ENCODE data around the gene SIK3. TPM values are rescaled to one million over a fixed set of nuclear protein-coding genes. Genes with fewer than 3 reads are reported as not detected.

SIK3 gene
- total RNA-seq, 2 donors from 2014 or later, result 26.2 to 77.6 TPM

DNA sequence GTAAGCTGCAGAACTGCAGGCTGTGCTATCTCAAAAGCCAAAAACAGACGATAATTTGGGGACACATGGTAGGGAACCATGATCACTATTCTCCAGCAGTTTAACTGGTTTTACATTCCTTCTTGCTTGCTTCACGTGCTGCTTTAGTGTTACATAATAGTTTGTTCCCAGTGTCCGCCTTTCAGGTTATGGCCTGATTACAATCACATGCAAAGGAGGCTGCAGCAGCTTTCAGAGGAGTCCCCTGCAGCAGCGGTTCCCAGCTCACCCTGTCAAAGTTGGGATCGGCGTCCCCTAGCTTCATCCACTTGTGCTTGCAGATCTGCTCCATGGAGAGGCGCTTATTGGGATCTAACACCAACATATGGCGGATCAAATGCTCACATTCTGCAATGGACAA is 221.6 kb downstream of the SIK3 start:
- H3K36me3 ChIP-seq, result peaks cover 0 to 8% of the 10 kb centered on the region in 2 donors
- intact Hi-C loops (cut with DNase I), result loop anchor here (10.0 kb wide), 1 partner anchor 82 kb away; the partner anchor contains the start of gene APOA5
- TF ChIP-seq POLR2AphosphoS5 (IDR thresholded peaks at IDR 0.05) (no peak), POLR2A (IDR thresholded peaks at IDR 0.05) (no peak), CTCF (IDR thresholded peaks at IDR 0.05) (no peak)
- H3K27me3 ChIP-seq (replicated peaks; ENCODE audit: insufficient read depth), result no peaks in the 10 kb centered on the region
- no peaks in the 10 kb centered on the region for H3K4me1 ChIP-seq (replicated peaks)
- H3K4me3 ChIP-seq, result no peak overlapping the region
- WGBS, result 75% methylated on average over 8 of the region's 8 CpGs
- DNase-seq (ENCODE audit: low spot score), result no peak
- H3K9me3 ChIP-seq, result no peaks in the 10 kb centered on the region
- H3K27ac ChIP-seq, result no peak overlapping the region

- 90% methylated on average over 7 of the region's 7 CpGs for WGBS
- Histone ChIP-seq H3K9me3 (no peaks in the 10 kb centered on the region), H3K36me3 (peaks cover 0 to 8% of the 10 kb centered on the region in 2 donors)
Observed at GRCh38 chr11:116875194-116875593, 223.0 kb downstream of the SIK3 start.

GRCh38 chr11:116874251-116874650 is 224.0 kb downstream of the SIK3 start:
- Histone ChIP-seq H3K4me3 (no peak overlapping the region), H3K4me1 (replicated peaks) (peaks cover 7% of the 10 kb centered on the region), H3K9me3 (no peaks in the 10 kb centered on the region), H3K36me3 (peaks cover 0 to 8% of the 10 kb centered on the region in 2 donors), H3K27me3 (replicated peaks; ENCODE audit: insufficient read depth) (no peaks in the 10 kb centered on the region), H3K27ac (no peak overlapping the region)
- WGBS, result 39% methylated on average over 2 of the region's 2 CpGs
- TF ChIP-seq CTCF (IDR thresholded peaks at IDR 0.05) (no peak), POLR2AphosphoS5 (IDR thresholded peaks at IDR 0.05) (peak; percentile 14)
- intact Hi-C loops (cut with DNase I), result loop anchor here (10.0 kb wide), 1 partner anchor 79 kb away; the partner anchor contains the start of gene APOA5
- no peak for DNase-seq (ENCODE audit: low spot score)

More at GRCh38 chr11:116875194-116875593, 223.0 kb downstream of the SIK3 start:
- Histone ChIP-seq H3K4me1 (replicated peaks) (peaks cover 3% of the 10 kb centered on the region), H3K27me3 (replicated peaks; ENCODE audit: insufficient read depth) (no peaks in the 10 kb centered on the region), H3K4me3 (no peak overlapping the region), H3K27ac (no peak overlapping the region)
- intact Hi-C loops (cut with DNase I), result loop anchor here (10.0 kb wide), 1 partner anchor 80 kb away; the partner anchor contains the start of gene APOA5
- TF ChIP-seq POLR2A (IDR thresholded peaks at IDR 0.05), result no peak
- TF ChIP-seq POLR2AphosphoS5 (IDR thresholded peaks at IDR 0.05), result no peak
- TF ChIP-seq CTCF (IDR thresholded peaks at IDR 0.05), result no peak
- no peak for DNase-seq (ENCODE audit: low spot score)

- 92% methylated on average over 11 of the region's 11 CpGs for WGBS
- Histone ChIP-seq H3K9me3 (no peaks in the 10 kb centered on the region), H3K27me3 (replicated peaks; ENCODE audit: insufficient read depth) (no peaks in the 10 kb centered on the region), H3K4me3 (no peak overlapping the region), H3K4me1 (replicated peaks) (peaks cover 7% of the 10 kb centered on the region), H3K36me3 (peaks cover 0 to 8% of the 10 kb centered on the region in 2 donors), H3K27ac (no peak overlapping the region)
- intact Hi-C loops (cut with DNase I), result loop anchor here (10.0 kb wide), 1 partner anchor 79 kb away; the partner anchor contains the start of gene APOA5
- no peak for TF ChIP-seq POLR2AphosphoS5 (IDR thresholded peaks at IDR 0.05)
- TF ChIP-seq CTCF (IDR thresholded peaks at IDR 0.05), result no peak
- TF ChIP-seq POLR2A (IDR thresholded peaks at IDR 0.05), result no peak
- DNase-seq (ENCODE audit: low spot score), result no peak
Observed at GRCh38 chr11:116873381-116873780, 224.8 kb downstream of the SIK3 start.

DNA sequence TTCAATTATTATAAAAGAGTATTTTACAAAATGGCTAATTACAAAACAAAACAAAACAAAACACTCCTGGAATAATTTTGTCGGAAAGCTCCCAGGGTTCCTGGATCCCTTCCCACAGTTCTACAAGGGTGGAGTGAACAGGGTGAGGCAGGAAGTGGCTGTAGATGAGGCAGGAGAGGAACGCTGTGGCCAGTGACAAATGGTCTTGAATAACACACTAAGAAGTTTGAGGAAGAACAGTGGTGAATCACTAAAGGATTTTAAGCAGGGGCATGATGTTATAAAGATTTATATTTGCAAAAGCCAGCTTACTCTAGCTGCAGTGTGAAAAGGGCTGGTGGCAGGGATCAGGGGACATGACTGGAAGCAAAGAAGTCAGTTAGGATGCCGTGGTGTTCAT is 227.0 kb downstream of the SIK3 start:
- 70% methylated on average over 3 of the region's 3 CpGs for WGBS
- no peak overlapping the region for H3K27ac ChIP-seq
- intact Hi-C loops (cut with DNase I), result loop anchor here (10.0 kb wide), 1 partner anchor 76 kb away; the partner anchor contains the start of gene APOA5
- H3K36me3 ChIP-seq, result peaks cover 4 to 8% of the 10 kb centered on the region in 2 donors
- TF ChIP-seq POLR2A (IDR thresholded peaks at IDR 0.05), result no peak
- TF ChIP-seq POLR2AphosphoS5 (IDR thresholded peaks at IDR 0.05), result no peak
- TF ChIP-seq CTCF (IDR thresholded peaks at IDR 0.05), result no peak
- no peaks in the 10 kb centered on the region for H3K9me3 ChIP-seq
- H3K27me3 ChIP-seq (replicated peaks; ENCODE audit: insufficient read depth), result no peaks in the 10 kb centered on the region
- H3K4me3 ChIP-seq, result no peak overlapping the region
- no peak for DNase-seq (ENCODE audit: low spot score)
- H3K4me1 ChIP-seq (replicated peaks), result peaks cover 7% of the 10 kb centered on the region

Measured in prostate gland (tissue), 2 donors.